A549 (cell line): ENCODE measurements around the gene SLC25A26. TPM values are rescaled to one million over a fixed set of nuclear protein-coding genes. Genes with fewer than 3 reads are reported as not detected.

Experiments used
- ATAC-seq, 2 experiments: fragments of 200-7000 bp in 1 of 2; fragments of >200 bp in 1 of 2; cut with Nextera tagmentation in 1 of 2; cut with Tn5 transposase in 1 of 2; 3 replicates each; pipeline versions ENCODE4 v1.8.0 to v1.9.1; 2018 to 2020; ENCODE audit warnings: mild to moderate bottlenecking in 1 of 2, moderate library complexity in 1 of 2
- CTCF ChIA-PET: fragments of 300-600 bp; sonication (Branson Sonifier 250); formaldehyde crosslinking; extraction: SDS; loops from one replicate; lab custom pipeline; 2021; ENCODE audit warnings: antibody characterized with exemption, inconsistent platforms; lab: Yijun Ruan, JAX
- POLR2A ChIA-PET: fragments of 350-600 bp; formaldehyde crosslinking; extraction: SDS; loops from one replicate; lab custom pipeline; 2021; ENCODE audit warnings: antibody characterized with exemption, inconsistent platforms; lab: Yijun Ruan, JAX
- DNase-seq, 2 experiments: peaks; one replicate each; pipeline versions ENCODE4 v3.0.0 to v3.0.0-alpha.2; 2011 to 2016; ENCODE audit warnings: low read depth in 1 of 2, low spot score in 1 of 2
- FAIRE-seq: peaks from 2 replicates; lab custom pipeline; 2011; peaks lifted over from hg19 to GRCh38; lab: Jason Lieb, UNC
- H3K27ac ChIP-seq, 2 experiments: fragments of >200 bp; sonication (Bioruptor Twin); formaldehyde crosslinking; 3 replicates each; pipeline ENCODE4 v1.5.1; 2016 to 2017
- H3K4me1 ChIP-seq: fragments of >200 bp; sonication (Bioruptor Twin); formaldehyde crosslinking; 3 replicates; pipeline ENCODE4 v1.6.1; 2016
- H3K4me2 ChIP-seq: fragments of >200 bp; sonication (Bioruptor Twin); formaldehyde crosslinking; 3 replicates; pipeline ENCODE4 v1.6.1; 2016
- H3K4me3 ChIP-seq: fragments of >200 bp; sonication (Bioruptor Twin); formaldehyde crosslinking; 3 replicates; pipeline ENCODE4 v1.5.1; 2016
- H3K9me3 ChIP-seq: fragments of >200 bp; sonication (Bioruptor Twin); formaldehyde crosslinking; 3 replicates; pipeline ENCODE4 v1.6.1; 2016
- ATOH8 ChIP-seq: fragments of 250-450 bp; sonication (Bioruptor Pico); IDR thresholded peaks from 2 replicates; pipeline ENCODE4 v1.5.0; 2020; ENCODE audit warnings: low read depth, mild to moderate bottlenecking, moderate library complexity
- CBX2 ChIP-seq: fragments of 200-600 bp; sonication (generic); IDR thresholded peaks from 2 replicates; pipeline ENCODE4 v1.6.1; 2016; ENCODE audit warnings: low read depth, mild to moderate bottlenecking, borderline replicate concordance
- CBX8 ChIP-seq: fragments of 200-600 bp; sonication (generic); IDR thresholded peaks from 2 replicates; pipeline ENCODE4 v1.6.1; 2016
- CEBPB ChIP-seq, 2 experiments: fragments of >200 bp in 1 of 2; sonication (Bioruptor Twin) in 1 of 2; formaldehyde crosslinking in 1 of 2; IDR thresholded peaks; 2 replicates each; pipeline ENCODE4 v1.6.1; 2012 to 2016
- CHD4 ChIP-seq: fragments of 200-600 bp; sonication (generic); IDR thresholded peaks from 2 replicates; pipeline ENCODE4 v1.6.1; 2016; ENCODE audit warnings: antibody characterized with exemption, mild to moderate bottlenecking, borderline replicate concordance
- FOSB ChIP-seq: fragments of 250-450 bp; sonication (Bioruptor Pico); IDR thresholded peaks from 2 replicates; pipeline ENCODE4 v1.5.0; 2020; ENCODE audit warnings: mild to moderate bottlenecking, moderate library complexity
- FOXS1 ChIP-seq: fragments of 250-450 bp; sonication (Bioruptor Pico); IDR thresholded peaks from 2 replicates; pipeline ENCODE4 v1.5.0; 2020; ENCODE audit warnings: mild to moderate bottlenecking, moderate library complexity
- GATA3 ChIP-seq: IDR thresholded peaks from 2 replicates; pipeline ENCODE4 v1.6.1; 2012; ENCODE audit warnings: borderline replicate concordance
- HOXB13 ChIP-seq: fragments of 250-450 bp; sonication (Bioruptor Pico); IDR thresholded peaks from 2 replicates; pipeline ENCODE4 v1.5.0; 2020; ENCODE audit warnings: low read depth, mild to moderate bottlenecking, moderate library complexity
- MAFK ChIP-seq: fragments of 450-650 bp; IDR thresholded peaks from 2 replicates; pipeline ENCODE4 v1.6.1; 2014; ENCODE audit not compliant: partially characterized antibody
- MYC ChIP-seq: IDR thresholded peaks from 2 replicates; pipeline ENCODE4 v1.6.1; 2012; ENCODE audit warnings: mild to moderate bottlenecking, inconsistent platforms, low read length, improper control_type of control experiment, borderline replicate concordance
- NPAS2 ChIP-seq: fragments of 250-450 bp; sonication (Bioruptor Pico); IDR thresholded peaks from 2 replicates; pipeline ENCODE4 v1.8.0; 2022; ENCODE audit warnings: mild to moderate bottlenecking, moderate library complexity, borderline replicate concordance
- PHF8 ChIP-seq: fragments of 200-600 bp; sonication (generic); IDR thresholded peaks from 2 replicates; pipeline ENCODE4 v1.6.1; 2016; ENCODE audit warnings: low read depth, mild to moderate bottlenecking, antibody characterized with exemption, moderate library complexity, borderline replicate concordance
- POLR2AphosphoS2 ChIP-seq: conservative IDR thresholded peaks from 2 replicates; pipeline ENCODE4 v1.6.1; 2012; ENCODE audit warnings: low read length, improper control_type of control experiment, inconsistent platforms
- RNF2 ChIP-seq: fragments of 200-600 bp; sonication (generic); IDR thresholded peaks from 2 replicates; pipeline ENCODE4 v1.6.1; 2016; ENCODE audit warnings: low read depth, mild to moderate bottlenecking, antibody characterized with exemption, moderate library complexity, borderline replicate concordance
- USF2 ChIP-seq: fragments of 450-650 bp; IDR thresholded peaks from 2 replicates; pipeline ENCODE4 v1.6.1; 2014; ENCODE audit warnings: antibody characterized with exemption
- ZFP36 ChIP-seq: fragments of 450-650 bp; IDR thresholded peaks from 2 replicates; pipeline ENCODE4 v1.6.1; 2014; ENCODE audit warnings: borderline replicate concordance; ENCODE audit not compliant: partially characterized antibody
- ZSCAN20 ChIP-seq: fragments of 250-450 bp; sonication (Bioruptor Pico); IDR thresholded peaks from 2 replicates; pipeline ENCODE4 v1.8.0; 2022; ENCODE audit warnings: mild to moderate bottlenecking, moderate library complexity
- WGBS: methylation state at CpG from one replicate; pipeline ENCODE4 v1.1.6; 2017; ENCODE audit errors: missing lambda C conversion rate; 5-methylcytosine and 5-hydroxymethylcytosine counted together
- polyA plus RNA-seq, 4 experiments: library from polyadenylated mRNA; depleted of rRNA in 3 of 4; stranded (reverse); fragments of >200 nt; fragmentation: RNase III in 1 of 4; extraction: RNeasy Plus Mini Kit Qiagen cat#74134 plus additional on column Dnase treatment in 1 of 4; gene quantifications; 2 replicates in 3 of 4; 3 replicates in 1 of 4; pipeline ENCODE4 v1.2.3, GENCODE V29; 2011 to 2017
- TF ChIP-seq, protein P1 (sequence below): IDR thresholded peaks from 2 replicates; pipeline ENCODE4 v1.6.1; 2012; ENCODE audit warnings: low read depth, borderline replicate concordance
- TF ChIP-seq, protein P2 (sequence below): fragments of >200 bp; sonication (Bioruptor Twin); formaldehyde crosslinking; IDR thresholded peaks from 3 replicates; pipeline ENCODE4 v1.5.1; 2016
- TF ChIP-seq, protein P3 (sequence below): fragments of 250-450 bp; sonication (Bioruptor Pico); IDR thresholded peaks from 2 replicates; pipeline ENCODE4 v1.5.0; 2021; ENCODE audit warnings: mild to moderate bottlenecking, moderate library complexity, borderline replicate concordance
- TF ChIP-seq, protein P4 (sequence below): IDR thresholded peaks from 2 replicates; pipeline ENCODE4 v1.6.1; 2012

SLC25A26 gene
- polyA plus RNA-seq, 2 of the 4 experiments (the other 2 are of a cell fraction) = 13.0 to 30.5 TPM

- no peak for TF ChIP-seq MAFK
- TF ChIP-seq ZSCAN20 (CRISPR knock-in tag) = no peak
- no peak for TF ChIP-seq CEBPB (IDR thresholded peaks at IDR 0.05)
- TF ChIP-seq CBX8 = no peak
- TF ChIP-seq PHF8 = no peak
- TF ChIP-seq HOXB13 = no peak
- TF ChIP-seq, protein P1, sequence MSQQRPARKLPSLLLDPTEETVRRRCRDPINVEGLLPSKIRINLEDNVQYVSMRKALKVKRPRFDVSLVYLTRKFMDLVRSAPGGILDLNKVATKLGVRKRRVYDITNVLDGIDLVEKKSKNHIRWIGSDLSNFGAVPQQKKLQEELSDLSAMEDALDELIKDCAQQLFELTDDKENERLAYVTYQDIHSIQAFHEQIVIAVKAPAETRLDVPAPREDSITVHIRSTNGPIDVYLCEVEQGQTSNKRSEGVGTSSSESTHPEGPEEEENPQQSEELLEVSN = no peak
- TF ChIP-seq RNF2 = no peak
- TF ChIP-seq, protein P2, sequence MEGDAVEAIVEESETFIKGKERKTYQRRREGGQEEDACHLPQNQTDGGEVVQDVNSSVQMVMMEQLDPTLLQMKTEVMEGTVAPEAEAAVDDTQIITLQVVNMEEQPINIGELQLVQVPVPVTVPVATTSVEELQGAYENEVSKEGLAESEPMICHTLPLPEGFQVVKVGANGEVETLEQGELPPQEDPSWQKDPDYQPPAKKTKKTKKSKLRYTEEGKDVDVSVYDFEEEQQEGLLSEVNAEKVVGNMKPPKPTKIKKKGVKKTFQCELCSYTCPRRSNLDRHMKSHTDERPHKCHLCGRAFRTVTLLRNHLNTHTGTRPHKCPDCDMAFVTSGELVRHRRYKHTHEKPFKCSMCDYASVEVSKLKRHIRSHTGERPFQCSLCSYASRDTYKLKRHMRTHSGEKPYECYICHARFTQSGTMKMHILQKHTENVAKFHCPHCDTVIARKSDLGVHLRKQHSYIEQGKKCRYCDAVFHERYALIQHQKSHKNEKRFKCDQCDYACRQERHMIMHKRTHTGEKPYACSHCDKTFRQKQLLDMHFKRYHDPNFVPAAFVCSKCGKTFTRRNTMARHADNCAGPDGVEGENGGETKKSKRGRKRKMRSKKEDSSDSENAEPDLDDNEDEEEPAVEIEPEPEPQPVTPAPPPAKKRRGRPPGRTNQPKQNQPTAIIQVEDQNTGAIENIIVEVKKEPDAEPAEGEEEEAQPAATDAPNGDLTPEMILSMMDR = no peak
- no peak for TF ChIP-seq FOSB (CRISPR knock-in tag)
- no peak for TF ChIP-seq GATA3
- no peak for TF ChIP-seq POLR2AphosphoS2
- TF ChIP-seq, protein P3, sequence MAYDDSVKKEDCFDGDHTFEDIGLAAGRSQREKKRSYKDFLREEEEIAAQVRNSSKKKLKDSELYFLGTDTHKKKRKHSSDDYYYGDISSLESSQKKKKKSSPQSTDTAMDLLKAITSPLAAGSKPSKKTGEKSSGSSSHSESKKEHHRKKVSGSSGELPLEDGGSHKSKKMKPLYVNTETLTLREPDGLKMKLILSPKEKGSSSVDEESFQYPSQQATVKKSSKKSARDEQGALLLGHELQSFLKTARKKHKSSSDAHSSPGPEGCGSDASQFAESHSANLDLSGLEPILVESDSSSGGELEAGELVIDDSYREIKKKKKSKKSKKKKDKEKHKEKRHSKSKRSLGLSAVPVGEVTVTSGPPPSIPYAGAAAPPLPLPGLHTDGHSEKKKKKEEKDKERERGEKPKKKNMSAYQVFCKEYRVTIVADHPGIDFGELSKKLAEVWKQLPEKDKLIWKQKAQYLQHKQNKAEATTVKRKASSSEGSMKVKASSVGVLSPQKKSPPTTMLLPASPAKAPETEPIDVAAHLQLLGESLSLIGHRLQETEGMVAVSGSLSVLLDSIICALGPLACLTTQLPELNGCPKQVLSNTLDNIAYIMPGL (CRISPR knock-in tag) = no peak
- no peak for TF ChIP-seq USF2
- TF ChIP-seq ATOH8 (CRISPR knock-in tag) = no peak
- TF ChIP-seq CHD4 = no peak
- no peak for TF ChIP-seq FOXS1 (CRISPR knock-in tag)
- TF ChIP-seq, all 56 proteins: peak for 0
- Histone ChIP-seq H3K27ac (no peak overlapping the region), H3K4me2 (no peak overlapping the region), H3K9me3 (no peaks in the 10 kb centered on the region), H3K4me1 (no peaks in the 10 kb centered on the region), H3K4me3 (no peak overlapping the region)
- POLR2A ChIA-PET = no interaction called here
- WGBS = 46% methylated on average over 7 of the region's 7 CpGs
- ATAC-seq (no peak), FAIRE-seq (no peak), DNase-seq (no peak)
- CTCF ChIA-PET = interaction anchor here (0.7 kb wide), 1 partner anchor 767 kb away, joined by 3 read pairs; no protein-coding TSS in a partner anchor
Observed at GRCh38 chr3:66206806-66207205, 14.0 kb upstream of the SLC25A26 start.

GRCh38 chr3:66208189-66208588, 12.6 kb upstream of the SLC25A26 start:
- no peaks in the 10 kb centered on the region for H3K9me3 ChIP-seq
- H3K4me2 ChIP-seq = no peak overlapping the region
- FAIRE-seq (no peak), DNase-seq (no peak), ATAC-seq (no peak)
- no peak overlapping the region for H3K4me3 ChIP-seq
- no peak overlapping the region for H3K27ac ChIP-seq
- H3K4me1 ChIP-seq = no peaks in the 10 kb centered on the region
- ChIA-PET POLR2A (no interaction called here), CTCF (no interaction called here)
- TF ChIP-seq RNF2 (no peak), CBX2 (no peak), ZFP36 (no peak), NPAS2 (CRISPR knock-in tag) (no peak), GATA3 (no peak), MYC (no peak)
- TF ChIP-seq, protein P4, sequence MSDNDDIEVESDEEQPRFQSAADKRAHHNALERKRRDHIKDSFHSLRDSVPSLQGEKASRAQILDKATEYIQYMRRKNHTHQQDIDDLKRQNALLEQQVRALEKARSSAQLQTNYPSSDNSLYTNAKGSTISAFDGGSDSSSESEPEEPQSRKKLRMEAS = no peak
- WGBS = 42% methylated on average over 3 of the region's 3 CpGs
